ENCODE data around the gene CCR5AS.
"Not testable (repeated sequence)": the region's sequence is repeated elsewhere in the genome, so short reads cannot be mapped to it uniquely, and the experiment has no call there.

The CCR5AS gene

DNA sequence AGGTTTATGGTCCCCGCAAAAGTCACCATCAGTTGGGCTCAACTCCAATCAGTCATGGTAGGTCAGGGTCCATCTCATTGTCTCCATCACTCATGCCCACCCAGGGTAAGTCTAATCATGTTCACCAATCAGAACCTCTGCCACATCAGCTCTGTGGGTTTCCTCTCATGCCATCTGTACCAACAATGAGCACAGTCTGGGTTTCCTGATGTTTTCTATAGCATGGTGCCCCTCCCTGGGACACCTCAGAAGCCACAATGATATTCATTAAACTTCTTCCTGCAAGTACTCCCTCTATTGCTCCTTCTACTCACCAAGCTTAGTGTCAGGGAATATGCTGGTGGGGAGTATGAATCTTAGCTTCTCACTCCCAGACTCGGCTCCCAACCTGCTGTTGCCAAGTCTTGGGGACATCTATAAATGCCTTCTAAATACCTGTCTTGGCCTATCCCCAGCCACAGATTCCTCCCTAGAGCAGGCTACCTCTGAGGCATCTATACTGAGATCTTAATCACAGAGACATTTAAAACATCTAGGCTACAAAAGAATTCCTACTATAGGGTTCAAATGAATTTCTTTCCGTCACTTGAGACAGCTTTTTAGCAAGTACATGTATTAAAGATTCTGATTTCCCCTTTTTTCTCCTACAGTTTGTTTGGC, 57.9 kb downstream of the CCR5AS start:
- Histone ChIP-seq H3K9me3 (ENCODE audit: low read length) (no peaks in the 10 kb centered on the region), H3K4me1 (ENCODE audit: insufficient read depth, low read length) (no peaks in the 10 kb centered on the region), H3K9ac (ENCODE audit: low read length) (no peak overlapping the region)

DNA sequence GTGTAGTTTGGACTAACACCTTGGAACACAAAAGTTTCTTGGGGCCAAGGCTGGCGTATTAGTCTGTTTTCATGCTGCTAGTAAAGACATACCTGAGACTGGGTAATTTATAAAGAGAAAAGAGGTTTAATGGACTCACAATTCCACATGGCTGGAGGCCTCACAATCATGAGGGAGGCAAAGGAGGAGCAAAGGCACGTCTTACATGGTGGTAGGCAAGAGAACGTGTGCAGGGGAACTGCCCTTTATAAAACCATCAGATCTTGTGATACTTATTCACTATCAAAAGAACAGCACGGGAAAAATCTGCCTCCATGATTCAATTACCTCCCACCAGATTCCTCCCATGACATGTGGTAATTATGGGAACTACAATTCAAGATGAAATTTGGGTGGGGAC, 62.4 kb downstream of the CCR5AS start:
- no peaks in the 10 kb centered on the region for H3K4me1 ChIP-seq (ENCODE audit: insufficient read depth, low read length)
- H3K9me3 ChIP-seq (ENCODE audit: low read length): no peaks in the 10 kb centered on the region
- H3K36me3 ChIP-seq (ENCODE audit: insufficient read depth, low read length): no peaks in the 10 kb centered on the region
- H3K9ac ChIP-seq (ENCODE audit: low read length): no peak overlapping the region
- no peaks in the 10 kb centered on the region for H3K27me3 ChIP-seq (ENCODE audit: control insufficient read depth in 1 of 2, insufficient read depth in 2 of 2, low read length in 2 of 2)
- H3K4me3 ChIP-seq (ENCODE audit: low read depth in 1 of 2, low read length in 2 of 2): no peak overlapping the region
- no peak overlapping the region for H3K27ac ChIP-seq (ENCODE audit: low read depth, low read length)

More for the DNA sequence above, 57.9 kb downstream of the CCR5AS start:
- H3K27me3 ChIP-seq (ENCODE audit: control insufficient read depth in 1 of 2, insufficient read depth in 2 of 2, low read length in 2 of 2): peaks cover 0 to 4% of the 10 kb centered on the region in 2 donors
- H3K4me3 ChIP-seq (ENCODE audit: low read depth in 1 of 2, low read length in 2 of 2): no peak overlapping the region
- no peaks in the 10 kb centered on the region for H3K36me3 ChIP-seq (ENCODE audit: insufficient read depth, low read length)
- H3K27ac ChIP-seq (ENCODE audit: low read depth, low read length): no peak overlapping the region

DNA sequence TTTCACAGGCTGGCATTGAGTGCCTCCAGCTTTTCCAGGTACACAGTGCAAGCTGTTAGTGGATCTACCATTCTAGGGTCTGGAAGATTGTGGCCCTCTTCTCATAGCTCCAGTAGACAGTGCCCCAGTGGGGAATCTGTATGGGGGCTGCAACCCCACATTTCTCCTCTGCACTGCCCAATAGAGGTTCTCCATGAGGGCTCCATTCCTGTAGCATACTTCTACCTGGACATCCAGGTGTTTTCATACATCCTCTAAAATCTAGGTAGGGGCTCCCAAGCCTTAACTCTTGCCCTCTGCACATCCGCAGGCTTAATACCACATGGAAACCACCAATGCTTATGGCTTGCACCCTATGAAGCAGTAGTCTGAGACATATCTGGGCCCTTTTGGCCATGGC, 68.0 kb downstream of the CCR5AS start:
- no peaks in the 10 kb centered on the region for H3K36me3 ChIP-seq (ENCODE audit: insufficient read depth, low read length)
- H3K9ac ChIP-seq (ENCODE audit: low read length): no peak overlapping the region
- H3K27me3 ChIP-seq (ENCODE audit: control insufficient read depth in 1 of 2, insufficient read depth in 2 of 2, low read length in 2 of 2): no peaks in the 10 kb centered on the region
- no peaks in the 10 kb centered on the region for H3K9me3 ChIP-seq (ENCODE audit: low read length)
- H3K27ac ChIP-seq (ENCODE audit: low read depth, low read length): no peak overlapping the region
- H3K4me1 ChIP-seq (ENCODE audit: insufficient read depth, low read length): peaks cover 8% of the 10 kb centered on the region
- H3K4me3 ChIP-seq (ENCODE audit: low read depth in 1 of 2, low read length in 2 of 2): no peak overlapping the region

DNA sequence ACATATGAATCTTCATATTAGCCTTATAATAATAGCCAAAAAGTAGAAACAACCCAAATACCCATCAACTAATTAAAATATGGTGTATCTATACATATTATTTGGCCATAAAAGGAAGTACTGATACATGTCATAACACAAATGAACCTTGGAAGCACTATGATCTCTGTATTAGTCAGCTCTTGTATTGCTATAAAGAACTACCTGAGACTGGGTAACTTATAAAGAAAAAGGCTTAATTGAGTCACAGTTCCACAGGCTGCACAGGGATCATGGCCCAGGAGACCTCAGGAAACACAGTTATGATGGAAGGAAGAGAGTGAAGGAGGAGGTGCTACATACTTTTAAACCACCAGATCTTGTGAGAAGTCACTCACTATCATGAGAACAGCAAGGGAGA, 69.0 kb downstream of the CCR5AS start:
- H3K4me1 ChIP-seq (ENCODE audit: insufficient read depth, low read length): peaks cover 8% of the 10 kb centered on the region
- H3K27me3 ChIP-seq (ENCODE audit: control insufficient read depth in 1 of 2, insufficient read depth in 2 of 2, low read length in 2 of 2): no peaks in the 10 kb centered on the region
- no peaks in the 10 kb centered on the region for H3K36me3 ChIP-seq (ENCODE audit: insufficient read depth, low read length)
- no peaks in the 10 kb centered on the region for H3K9me3 ChIP-seq (ENCODE audit: low read length)
- no peak overlapping the region for H3K9ac ChIP-seq (ENCODE audit: low read length)
- H3K27ac ChIP-seq (ENCODE audit: low read depth, low read length): no peak overlapping the region
- H3K4me3 ChIP-seq (ENCODE audit: low read depth in 1 of 2, low read length in 2 of 2): no peak overlapping the region

DNA sequence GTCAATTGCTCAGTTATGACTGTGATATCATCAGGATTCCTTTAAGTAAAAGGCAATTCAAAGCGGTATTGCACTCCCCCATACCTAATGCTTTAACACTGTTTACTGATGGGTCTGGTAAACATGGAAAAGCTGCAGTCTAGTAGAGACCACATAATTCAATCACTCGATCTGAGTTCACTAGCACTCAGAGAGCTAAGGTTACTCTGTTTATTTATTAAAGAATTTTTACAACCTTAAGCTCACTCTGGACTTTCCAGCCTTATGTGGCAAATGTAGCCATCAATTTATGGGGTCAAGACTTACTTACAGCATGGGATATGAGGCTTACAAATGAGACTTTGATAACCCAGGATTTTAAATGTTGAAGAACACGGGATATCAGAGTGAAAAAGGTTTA, 71.3 kb downstream of the CCR5AS start:
- Histone ChIP-seq H3K9me3 (ENCODE audit: low read length) (no peaks in the 10 kb centered on the region), H3K27ac (ENCODE audit: low read depth, low read length) (no peak overlapping the region)

DNA sequence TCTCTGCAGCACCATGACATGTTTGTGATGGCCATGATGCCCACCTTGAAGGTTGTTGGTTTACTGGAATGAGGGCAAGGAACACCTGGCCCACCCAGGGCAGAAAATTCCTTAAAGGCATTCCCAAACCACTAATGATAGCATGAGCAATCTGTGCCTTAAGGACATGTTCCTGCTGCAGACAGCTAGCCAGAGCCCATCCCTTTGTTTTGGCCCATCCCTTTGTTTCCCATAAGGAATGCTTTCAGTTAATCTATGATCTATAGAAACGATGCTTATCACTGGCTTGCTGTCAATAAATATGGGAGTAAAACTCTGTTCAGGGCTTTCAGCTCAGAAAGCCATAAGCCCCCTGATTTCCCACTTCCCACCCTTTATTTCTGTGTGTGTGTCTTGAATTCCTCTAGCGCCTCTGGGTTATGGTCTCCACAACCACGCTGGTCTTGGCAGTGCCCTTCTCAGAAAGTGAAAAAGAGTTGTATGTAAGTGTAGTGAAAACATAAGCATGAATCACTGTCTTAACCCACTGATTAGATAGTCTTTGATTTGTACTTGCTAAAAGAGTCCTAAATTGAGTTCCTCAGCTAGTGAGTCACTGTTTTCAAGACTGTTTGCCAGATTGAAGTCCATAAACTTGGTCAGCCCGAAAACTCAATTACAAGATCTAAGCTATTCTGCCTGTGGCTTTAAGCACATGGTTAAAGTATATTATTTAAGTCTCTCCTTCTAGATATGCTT, 72.0 kb downstream of the CCR5AS start:
- Histone ChIP-seq H3K4me1 (ENCODE audit: insufficient read depth, low read length) (peaks cover 8% of the 10 kb centered on the region), H3K9ac (ENCODE audit: low read length) (no peak overlapping the region), H3K9me3 (ENCODE audit: low read length) (no peaks in the 10 kb centered on the region), H3K27ac (ENCODE audit: low read depth, low read length) (no peak overlapping the region), H3K27me3 (ENCODE audit: control insufficient read depth in 1 of 2, insufficient read depth in 2 of 2, low read length in 2 of 2) (no peaks in the 10 kb centered on the region), H3K4me3 (ENCODE audit: low read depth in 1 of 2, low read length in 2 of 2) (no peak overlapping the region), H3K36me3 (ENCODE audit: insufficient read depth, low read length) (no peaks in the 10 kb centered on the region)

More for the DNA sequence above, 71.3 kb downstream of the CCR5AS start:
- H3K4me3 ChIP-seq (ENCODE audit: low read depth in 1 of 2, low read length in 2 of 2): no peak overlapping the region
- no peaks in the 10 kb centered on the region for H3K36me3 ChIP-seq (ENCODE audit: insufficient read depth, low read length)
- H3K4me1 ChIP-seq (ENCODE audit: insufficient read depth, low read length): peaks cover 8% of the 10 kb centered on the region
- H3K9ac ChIP-seq (ENCODE audit: low read length): no peak overlapping the region
- no peaks in the 10 kb centered on the region for H3K27me3 ChIP-seq (ENCODE audit: control insufficient read depth in 1 of 2, insufficient read depth in 2 of 2, low read length in 2 of 2)

DNA sequence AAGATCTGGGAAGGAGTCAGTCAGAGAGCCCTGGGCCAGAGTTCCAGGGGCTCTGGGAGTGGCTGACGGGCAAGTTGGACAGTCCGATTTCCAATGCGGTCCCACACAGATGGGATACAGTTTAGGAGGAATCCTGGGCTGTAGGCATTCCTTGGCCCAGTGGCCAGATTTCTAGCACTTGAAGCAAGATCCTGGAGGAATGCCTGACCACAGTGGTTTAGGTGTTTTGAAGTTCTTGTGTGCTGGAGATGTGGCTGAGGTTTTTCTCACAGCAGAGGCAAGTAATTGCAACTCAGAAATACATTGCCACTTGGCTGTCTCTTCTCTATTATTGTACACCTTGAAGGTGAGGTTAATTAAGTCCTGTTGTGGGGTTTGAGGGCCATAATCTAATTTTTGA, 76.2 kb downstream of the CCR5AS start:
- H3K4me1 ChIP-seq (ENCODE audit: insufficient read depth, low read length); H3K9ac ChIP-seq (ENCODE audit: low read length); H3K27ac ChIP-seq (ENCODE audit: low read depth, low read length); H3K9me3 ChIP-seq (ENCODE audit: low read length); H3K4me3 ChIP-seq (ENCODE audit: low read depth in 1 of 2, low read length in 2 of 2); H3K36me3 ChIP-seq (ENCODE audit: insufficient read depth, low read length); H3K27me3 ChIP-seq (ENCODE audit: control insufficient read depth in 1 of 2, insufficient read depth in 2 of 2, low read length in 2 of 2): not testable (repeated sequence)

DNA sequence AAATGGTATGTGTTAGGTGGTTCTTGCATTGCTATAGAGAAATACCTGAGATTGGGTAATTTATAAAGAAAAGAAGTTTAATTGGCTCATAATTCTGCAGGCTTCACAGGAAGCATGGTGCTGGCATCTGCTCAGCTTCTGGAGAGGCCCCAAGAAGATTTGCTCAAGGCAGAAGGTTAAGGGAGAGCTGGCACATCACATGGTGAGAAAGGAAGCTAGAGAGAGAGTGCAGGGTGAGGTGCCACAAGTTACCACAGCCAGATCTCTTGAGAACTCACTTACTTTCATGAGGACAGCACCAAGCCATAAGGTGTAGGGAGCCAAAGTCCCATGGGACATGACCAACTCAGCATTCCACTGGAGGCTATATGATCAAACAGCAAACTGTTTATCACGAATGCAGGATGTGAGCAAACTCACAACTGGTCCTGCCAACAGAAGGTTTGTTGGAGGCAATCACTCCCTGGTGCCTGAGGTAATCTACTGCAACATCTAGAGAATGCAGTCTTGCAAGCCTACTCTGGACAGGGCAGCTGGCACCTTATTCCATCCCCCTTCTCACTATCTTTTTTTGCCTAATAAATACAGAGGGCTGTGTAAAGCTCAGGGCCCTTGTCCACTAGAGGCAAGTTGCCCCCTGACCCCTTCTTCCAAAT, 81.1 kb downstream of the CCR5AS start:
- no peaks in the 10 kb centered on the region for H3K27me3 ChIP-seq (ENCODE audit: control insufficient read depth in 1 of 2, insufficient read depth in 2 of 2, low read length in 2 of 2)
- no peak overlapping the region for H3K9ac ChIP-seq (ENCODE audit: low read length)
- no peak overlapping the region for H3K27ac ChIP-seq (ENCODE audit: low read depth, low read length)
- no peaks in the 10 kb centered on the region for H3K9me3 ChIP-seq (ENCODE audit: low read length)
- no peaks in the 10 kb centered on the region for H3K4me1 ChIP-seq (ENCODE audit: insufficient read depth, low read length)
- H3K4me3 ChIP-seq (ENCODE audit: low read depth in 1 of 2, low read length in 2 of 2): no peak overlapping the region
- no peaks in the 10 kb centered on the region for H3K36me3 ChIP-seq (ENCODE audit: insufficient read depth, low read length)

DNA sequence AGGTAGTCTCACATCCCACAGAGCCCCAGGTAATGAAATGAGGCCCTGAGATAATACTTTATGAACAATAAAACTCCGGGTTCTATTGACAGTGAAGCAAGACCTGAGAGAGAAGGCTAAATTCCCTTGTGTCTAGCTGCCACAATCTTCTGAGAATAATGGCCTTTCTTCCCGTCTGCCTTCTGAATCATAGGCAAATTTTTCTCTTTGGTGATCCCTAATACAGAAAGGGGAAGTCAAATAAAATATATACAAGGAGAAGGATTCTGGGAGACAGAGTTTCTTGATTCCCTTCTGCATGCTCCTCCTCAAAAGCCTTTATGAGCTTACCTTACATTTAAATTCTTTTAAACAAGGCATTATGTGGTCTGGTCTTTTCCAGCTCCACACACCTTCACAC, 82.8 kb downstream of the CCR5AS start:
- no peak overlapping the region for H3K27ac ChIP-seq (ENCODE audit: low read depth, low read length)

DNA sequence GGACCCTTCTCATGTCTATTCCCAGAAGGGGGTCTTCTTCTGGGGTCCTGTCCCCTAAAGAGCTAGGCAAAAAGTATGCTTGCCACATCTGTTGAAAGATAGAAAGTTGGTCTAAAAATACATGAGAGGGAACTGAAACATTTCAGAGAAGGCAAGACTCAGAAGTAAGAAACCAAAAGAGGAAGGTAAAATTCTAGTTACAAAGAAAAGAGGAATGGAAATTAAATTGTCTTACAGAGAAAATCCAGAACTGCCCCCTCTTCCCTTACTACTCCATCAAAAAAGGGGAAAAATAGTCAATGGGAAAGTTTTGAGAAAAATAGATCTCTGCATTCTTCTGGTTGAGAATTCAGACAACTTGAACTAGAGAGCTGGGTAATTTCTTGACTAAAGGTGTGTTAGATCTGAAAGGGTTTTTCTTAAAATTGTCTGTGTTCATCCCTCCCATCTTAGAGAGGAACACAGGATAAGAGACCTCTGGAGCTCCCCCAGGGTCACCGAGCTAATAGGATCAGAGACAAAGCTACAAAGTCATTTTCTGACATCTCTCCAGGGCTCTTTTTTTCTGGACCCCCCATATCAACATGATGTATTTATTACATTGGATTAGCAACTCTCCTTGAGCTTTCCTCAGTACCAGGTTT, 85.3 kb downstream of the CCR5AS start:
- Histone ChIP-seq H3K4me3 (ENCODE audit: low read depth in 1 of 2, low read length in 2 of 2) (no peak overlapping the region), H3K27me3 (ENCODE audit: control insufficient read depth in 1 of 2, insufficient read depth in 2 of 2, low read length in 2 of 2) (no peaks in the 10 kb centered on the region), H3K4me1 (ENCODE audit: insufficient read depth, low read length) (no peaks in the 10 kb centered on the region), H3K9ac (ENCODE audit: low read length) (no peak overlapping the region), H3K36me3 (ENCODE audit: insufficient read depth, low read length) (no peaks in the 10 kb centered on the region), H3K27ac (ENCODE audit: low read depth, low read length) (no peak overlapping the region), H3K9me3 (ENCODE audit: low read length) (no peaks in the 10 kb centered on the region)

More for the DNA sequence above, 82.8 kb downstream of the CCR5AS start:
- Histone ChIP-seq H3K36me3 (ENCODE audit: insufficient read depth, low read length) (no peaks in the 10 kb centered on the region), H3K9ac (ENCODE audit: low read length) (no peak overlapping the region), H3K4me3 (ENCODE audit: low read depth in 1 of 2, low read length in 2 of 2) (no peak overlapping the region), H3K27me3 (ENCODE audit: control insufficient read depth in 1 of 2, insufficient read depth in 2 of 2, low read length in 2 of 2) (no peaks in the 10 kb centered on the region), H3K4me1 (ENCODE audit: insufficient read depth, low read length) (no peaks in the 10 kb centered on the region), H3K9me3 (ENCODE audit: low read length) (no peaks in the 10 kb centered on the region)

DNA sequence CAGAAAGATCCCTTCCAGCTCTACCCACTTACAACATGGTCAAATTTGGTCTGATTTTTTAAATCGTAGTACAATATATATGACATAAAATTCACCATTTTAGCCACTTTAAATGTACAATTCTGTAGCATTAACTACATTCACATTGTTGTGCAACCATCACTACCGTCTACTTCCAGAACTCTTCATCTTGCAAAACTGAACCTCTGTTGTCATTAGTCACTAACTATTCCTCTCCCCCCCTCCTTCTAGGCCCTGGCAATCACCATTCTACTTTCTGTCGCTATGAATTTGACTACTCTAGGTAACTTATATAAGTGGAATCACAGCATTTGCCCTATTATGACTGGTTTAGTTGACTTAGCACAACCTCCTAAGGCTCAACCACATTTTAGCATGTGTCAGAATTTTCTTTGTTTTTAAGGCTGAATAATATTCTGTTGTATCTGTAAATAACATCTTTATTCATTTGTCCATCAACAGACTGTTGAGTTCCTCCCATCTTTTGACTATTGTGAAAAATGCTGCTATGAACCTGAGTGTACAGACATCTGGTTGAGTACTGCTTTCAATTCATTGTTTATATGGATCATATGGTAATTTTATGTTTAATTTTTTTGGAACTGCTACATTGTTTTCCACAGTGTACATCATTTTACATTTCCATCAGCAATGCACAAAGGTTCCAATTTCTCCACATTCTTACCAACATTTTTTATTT, 88.5 kb downstream of the CCR5AS start:
- Histone ChIP-seq H3K27ac (ENCODE audit: low read depth, low read length) (no peak overlapping the region), H3K9ac (ENCODE audit: low read length) (no peak overlapping the region), H3K9me3 (ENCODE audit: low read length) (no peaks in the 10 kb centered on the region)

More for the DNA sequence above, 88.5 kb downstream of the CCR5AS start:
- no peaks in the 10 kb centered on the region for H3K4me1 ChIP-seq (ENCODE audit: insufficient read depth, low read length)
- no peaks in the 10 kb centered on the region for H3K36me3 ChIP-seq (ENCODE audit: insufficient read depth, low read length)
- H3K4me3 ChIP-seq (ENCODE audit: low read depth in 1 of 2, low read length in 2 of 2): no peak overlapping the region
- H3K27me3 ChIP-seq (ENCODE audit: control insufficient read depth in 1 of 2, insufficient read depth in 2 of 2, low read length in 2 of 2): no peaks in the 10 kb centered on the region

Data from muscle layer of colon (tissue), 2 donors.